Activated naive CD4-positive, alpha-beta T cell treated with anti-CD3 and anti-CD28 coated beads, Interleukin-2, amount 10 ng/mL, durations not matched to agents 7 days and 5 days (primary cell): Measurements from ENCODE around the gene SMAD1.

Experiments
- CTCF ChIA-PET: fragments of 350-600 bp; sonication (Branson Sonifier 250); formaldehyde crosslinking; loops from one replicate; lab custom pipeline; 2021; ENCODE audit warnings: antibody characterized with exemption; lab: Charles Lee
- DNase-seq: peaks from one replicate; pipeline ENCODE4 v3.0.0-alpha.2; 2020
- H3K27ac Mint-ChIP-seq: one replicate; pipeline ENCODE4 v1.8.0; 2021; ENCODE audit warnings: mild to moderate bottlenecking, moderate library complexity, mixed read lengths
- H3K27me3 Mint-ChIP-seq: one replicate; pipeline ENCODE4 v1.8.0; 2021; ENCODE audit warnings: mild to moderate bottlenecking, mixed read lengths
- H3K36me3 Mint-ChIP-seq: one replicate; pipeline ENCODE4 v1.8.0; 2021; ENCODE audit warnings: mixed read lengths
- H3K4me1 Mint-ChIP-seq: one replicate; pipeline ENCODE4 v1.8.0; 2021; ENCODE audit warnings: mixed read lengths
- H3K4me3 Mint-ChIP-seq: one replicate; pipeline ENCODE4 v1.8.0; 2021; ENCODE audit warnings: mild to moderate bottlenecking, moderate library complexity, mixed read lengths
- H3K9me3 Mint-ChIP-seq: one replicate; pipeline ENCODE4 v1.8.0; 2021; ENCODE audit warnings: mixed read lengths

Gene SMAD1

GRCh38 chr4:145497199-145498149, 15.8 kb downstream of the SMAD1 start:
- no peaks in the 10 kb centered on the region for H3K4me1 Mint-ChIP-seq
- no peak overlapping the region for H3K27ac Mint-ChIP-seq
- H3K4me3 Mint-ChIP-seq = no peak overlapping the region
- H3K9me3 Mint-ChIP-seq = no peaks in the 10 kb centered on the region
- no peaks in the 10 kb centered on the region for H3K36me3 Mint-ChIP-seq
- DNase-seq = no peak
- CTCF ChIA-PET = no interaction called here
- peaks cover 4% of the 10 kb centered on the region for H3K27me3 Mint-ChIP-seq

- Mint-ChIP-seq H3K9me3 (no peaks in the 10 kb centered on the region), H3K27me3 (peaks cover 4% of the 10 kb centered on the region), H3K36me3 (no peaks in the 10 kb centered on the region), H3K4me1 (no peaks in the 10 kb centered on the region), H3K4me3 (no peak overlapping the region), H3K27ac (no peak overlapping the region)
- no peak for DNase-seq
- CTCF ChIA-PET = no interaction called here
Measured at GRCh38 chr4:145498430-145498829, 16.8 kb downstream of the SMAD1 start.

DNA sequence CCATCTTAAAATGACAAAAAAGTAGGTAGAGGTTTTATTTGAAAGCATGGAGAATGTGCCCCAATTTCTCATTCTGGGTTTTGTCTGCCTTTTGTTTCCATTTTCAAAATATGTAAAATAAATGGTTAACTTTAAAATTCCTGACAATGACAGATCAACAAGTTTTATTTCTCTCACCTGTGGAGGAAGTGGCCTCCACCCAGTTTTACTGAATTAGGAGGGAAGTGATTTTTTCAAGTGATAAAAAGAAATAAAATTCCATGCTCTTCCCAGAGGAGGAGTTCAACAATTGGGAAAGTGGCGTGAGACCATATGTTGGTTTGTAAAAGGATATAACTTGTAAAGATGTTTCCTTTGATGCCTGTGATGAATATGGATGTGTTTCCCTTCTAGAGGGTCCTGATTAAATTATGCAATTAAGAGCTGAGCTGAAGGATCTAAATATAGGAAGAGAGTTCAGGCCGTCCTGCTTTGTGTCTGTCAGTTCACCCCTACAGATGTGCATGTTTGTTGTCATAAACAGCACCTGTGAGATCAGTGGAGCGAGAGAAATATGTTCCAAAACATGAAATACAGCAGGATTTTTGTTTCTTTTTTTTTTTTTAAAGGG, 19.5 kb downstream of the SMAD1 start:
- Mint-ChIP-seq H3K4me1 (no peaks in the 10 kb centered on the region), H3K27me3 (peaks cover 4% of the 10 kb centered on the region), H3K4me3 (no peak overlapping the region), H3K36me3 (no peaks in the 10 kb centered on the region), H3K27ac (no peak overlapping the region), H3K9me3 (no peaks in the 10 kb centered on the region)
- DNase-seq = no peak
- CTCF ChIA-PET = no interaction called here

- H3K36me3 Mint-ChIP-seq = no peaks in the 10 kb centered on the region
- CTCF ChIA-PET = no interaction called here
- no peak overlapping the region for H3K27ac Mint-ChIP-seq
- H3K9me3 Mint-ChIP-seq = no peaks in the 10 kb centered on the region
- no peaks in the 10 kb centered on the region for H3K4me1 Mint-ChIP-seq
- H3K4me3 Mint-ChIP-seq = no peak overlapping the region
- DNase-seq = no peak
- peaks cover 4% of the 10 kb centered on the region for H3K27me3 Mint-ChIP-seq
Measured at GRCh38 chr4:145502809-145503208, 21.2 kb downstream of the SMAD1 start.

- H3K4me3 Mint-ChIP-seq = no peak overlapping the region
- no peaks in the 10 kb centered on the region for H3K36me3 Mint-ChIP-seq
- CTCF ChIA-PET = no interaction called here
- H3K4me1 Mint-ChIP-seq = no peaks in the 10 kb centered on the region
- peaks cover 4% of the 10 kb centered on the region for H3K27me3 Mint-ChIP-seq
- no peak overlapping the region for H3K27ac Mint-ChIP-seq
- H3K9me3 Mint-ChIP-seq = no peaks in the 10 kb centered on the region
- no peak for DNase-seq
Measured at GRCh38 chr4:145503486-145504072, 21.9 kb downstream of the SMAD1 start.

- DNase-seq = no peak
- Mint-ChIP-seq H3K27ac (no peak overlapping the region), H3K36me3 (no peaks in the 10 kb centered on the region), H3K27me3 (no peaks in the 10 kb centered on the region), H3K4me1 (no peaks in the 10 kb centered on the region), H3K9me3 (no peaks in the 10 kb centered on the region), H3K4me3 (no peak overlapping the region)
- CTCF ChIA-PET = no interaction called here
Measured at GRCh38 chr4:145505995-145506394, 24.3 kb downstream of the SMAD1 start.

- CTCF ChIA-PET = no interaction called here
- no peak overlapping the region for H3K27ac Mint-ChIP-seq
- peaks cover 10% of the 10 kb centered on the region for H3K9me3 Mint-ChIP-seq
- H3K4me3 Mint-ChIP-seq = no peak overlapping the region
- no peaks in the 10 kb centered on the region for H3K4me1 Mint-ChIP-seq
- no peaks in the 10 kb centered on the region for H3K36me3 Mint-ChIP-seq
- DNase-seq = no peak
- H3K27me3 Mint-ChIP-seq = no peaks in the 10 kb centered on the region
Measured at GRCh38 chr4:145507636-145508035, 26.0 kb downstream of the SMAD1 start.

GRCh38 chr4:145511913-145512522, 30.4 kb downstream of the SMAD1 start:
- Mint-ChIP-seq H3K4me1 (no peaks in the 10 kb centered on the region), H3K36me3 (no peaks in the 10 kb centered on the region), H3K4me3 (no peak overlapping the region), H3K27me3 (no peaks in the 10 kb centered on the region), H3K27ac (no peak overlapping the region), H3K9me3 (peaks cover 17% of the 10 kb centered on the region)
- no peak for DNase-seq
- CTCF ChIA-PET = no interaction called here

DNA sequence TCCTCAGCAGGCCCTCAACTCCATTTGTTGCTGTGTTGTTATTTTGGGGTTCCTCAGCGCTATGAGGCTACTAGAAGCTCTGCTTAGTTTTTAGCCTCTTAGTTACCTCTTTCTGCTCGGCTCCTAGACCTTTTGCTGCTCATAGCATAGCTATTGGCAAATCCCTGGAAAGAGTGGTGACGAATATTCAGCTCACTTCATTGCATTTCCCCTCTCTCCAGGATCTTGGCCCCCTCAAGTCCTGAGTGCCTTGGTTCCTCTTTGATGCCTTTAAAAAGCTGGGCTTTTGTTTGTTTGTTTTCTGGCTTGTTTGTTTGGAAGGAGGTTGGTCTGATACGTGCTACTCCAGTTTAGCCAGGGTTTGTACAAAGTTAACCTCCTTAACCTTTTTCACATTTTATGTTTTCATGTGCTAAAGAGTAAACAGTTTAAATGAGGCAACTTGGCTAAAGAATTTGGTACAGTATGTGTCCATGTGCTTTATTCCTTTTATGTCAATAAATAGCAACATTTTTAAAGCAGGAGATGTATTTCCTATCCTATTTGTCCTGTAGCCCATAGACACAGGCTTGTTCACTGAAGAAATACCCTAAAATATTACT, 31.5 kb downstream of the SMAD1 start:
- CTCF ChIA-PET = no interaction called here
- Mint-ChIP-seq H3K27me3 (no peaks in the 10 kb centered on the region), H3K9me3 (peaks cover 17% of the 10 kb centered on the region), H3K27ac (no peak overlapping the region), H3K36me3 (no peaks in the 10 kb centered on the region), H3K4me3 (no peak overlapping the region), H3K4me1 (no peaks in the 10 kb centered on the region)
- no peak for DNase-seq

DNA sequence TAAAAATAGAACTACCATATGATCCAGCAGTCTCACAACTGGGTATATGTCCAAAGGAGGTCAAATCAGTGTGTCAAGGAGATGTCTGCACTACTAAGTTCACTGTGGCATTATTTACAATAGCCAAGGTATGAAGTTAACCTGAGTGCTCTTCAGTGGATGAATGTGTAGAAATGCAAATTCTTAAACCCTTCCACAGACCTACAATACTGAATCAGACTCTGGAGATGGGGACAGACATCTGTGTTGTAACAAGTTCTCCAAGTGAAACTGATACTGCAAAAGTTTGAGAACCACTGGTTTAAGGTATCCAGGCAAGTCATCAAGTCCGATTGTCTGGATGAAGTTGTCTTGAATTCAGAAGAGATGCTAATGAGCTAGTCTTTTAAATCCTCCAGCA, 38.5 kb downstream of the SMAD1 start:
- Mint-ChIP-seq H3K36me3 (no peaks in the 10 kb centered on the region), H3K9me3 (no peaks in the 10 kb centered on the region), H3K27ac (peak overlapping the region; percentile 14), H3K4me1 (no peaks in the 10 kb centered on the region), H3K4me3 (no peak overlapping the region), H3K27me3 (peaks cover 1% of the 10 kb centered on the region)
- DNase-seq = no peak
- CTCF ChIA-PET = no interaction called here

- Mint-ChIP-seq H3K4me3 (no peak overlapping the region), H3K27ac (no peak overlapping the region), H3K27me3 (peaks cover 4% of the 10 kb centered on the region), H3K36me3 (no peaks in the 10 kb centered on the region), H3K9me3 (no peaks in the 10 kb centered on the region), H3K4me1 (no peaks in the 10 kb centered on the region)
- no peak for DNase-seq
- CTCF ChIA-PET = no interaction called here
Measured at GRCh38 chr4:145521282-145521681, 39.6 kb downstream of the SMAD1 start.

DNA sequence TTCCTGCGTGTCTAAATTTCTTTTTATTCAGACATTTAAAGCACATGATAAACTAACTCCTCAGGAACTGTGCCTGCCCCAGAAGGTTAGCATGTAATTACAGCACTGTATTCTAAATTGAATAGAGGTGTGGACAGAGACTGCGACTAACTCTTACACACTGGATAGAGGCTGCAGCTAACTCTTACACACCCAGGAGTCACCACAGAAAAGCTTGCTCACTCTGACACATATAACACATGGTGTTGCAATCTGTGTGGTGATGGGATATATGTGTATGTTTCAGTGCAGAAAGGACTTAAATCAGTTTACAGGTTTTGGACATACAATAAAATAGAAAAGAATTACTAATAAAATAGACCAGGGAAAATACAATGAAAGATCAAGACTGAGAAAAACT, 41.5 kb downstream of the SMAD1 start:
- CTCF ChIA-PET = no interaction called here
- H3K36me3 Mint-ChIP-seq = no peaks in the 10 kb centered on the region
- H3K4me1 Mint-ChIP-seq = no peaks in the 10 kb centered on the region
- H3K4me3 Mint-ChIP-seq = no peak overlapping the region
- H3K9me3 Mint-ChIP-seq = no peaks in the 10 kb centered on the region
- no peak for DNase-seq
- peaks cover 4% of the 10 kb centered on the region for H3K27me3 Mint-ChIP-seq
- no peak overlapping the region for H3K27ac Mint-ChIP-seq

DNA sequence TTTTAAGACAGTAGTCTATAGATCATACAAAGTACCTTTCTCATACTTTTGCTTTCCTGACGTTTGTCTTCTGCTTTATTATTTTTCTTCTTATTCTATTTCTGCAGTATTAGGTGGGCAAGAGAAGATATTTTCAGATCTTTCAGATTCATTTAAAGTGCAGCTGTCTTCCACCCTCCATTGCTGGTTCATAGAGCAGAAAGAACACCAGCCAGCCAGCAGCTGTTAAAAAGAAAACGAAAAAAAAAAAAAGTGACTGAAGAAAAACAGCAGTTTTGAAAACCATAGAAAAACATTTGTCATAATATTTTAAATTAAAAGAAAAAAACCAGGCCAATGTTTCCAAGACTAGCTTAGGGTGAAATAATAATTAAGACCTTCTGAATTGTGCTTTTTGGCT, 42.9 kb downstream of the SMAD1 start:
- H3K4me1 Mint-ChIP-seq = no peaks in the 10 kb centered on the region
- no peaks in the 10 kb centered on the region for H3K9me3 Mint-ChIP-seq
- no peak for DNase-seq
- CTCF ChIA-PET = no interaction called here
- H3K4me3 Mint-ChIP-seq = no peak overlapping the region
- H3K36me3 Mint-ChIP-seq = no peaks in the 10 kb centered on the region
- H3K27ac Mint-ChIP-seq = no peak overlapping the region
- H3K27me3 Mint-ChIP-seq = peaks cover 4% of the 10 kb centered on the region

- peaks cover 4% of the 10 kb centered on the region for H3K27me3 Mint-ChIP-seq
- no peak overlapping the region for H3K27ac Mint-ChIP-seq
- no peak for DNase-seq
- CTCF ChIA-PET = no interaction called here
- no peaks in the 10 kb centered on the region for H3K36me3 Mint-ChIP-seq
- H3K9me3 Mint-ChIP-seq = no peaks in the 10 kb centered on the region
- no peaks in the 10 kb centered on the region for H3K4me1 Mint-ChIP-seq
- no peak overlapping the region for H3K4me3 Mint-ChIP-seq
Measured at GRCh38 chr4:145525291-145525740, 43.7 kb downstream of the SMAD1 start.
